H1 (cell line): ENCODE results near the gene SV2C. TPM values are rescaled to one million over a fixed set of nuclear protein-coding genes. Genes with fewer than 3 reads are reported as not detected.

ENCODE experiments used
- CTCF ChIA-PET: fragments of 300-600 bp; sonication (Branson Sonifier 250); formaldehyde crosslinking; loops from one replicate; lab custom pipeline; 2021; ENCODE audit not compliant: partially characterized antibody; lab: Charles Lee
- POLR2A ChIA-PET: fragments of 300-600 bp; sonication (Branson Sonifier 250); formaldehyde crosslinking; loops from one replicate; lab custom pipeline; 2021; ENCODE audit warnings: inconsistent platforms; ENCODE audit not compliant: partially characterized antibody; lab: Charles Lee
- DNase-seq, 2 experiments: peaks; one replicate each; pipeline versions ENCODE4 v3.0.0 to v3.0.0-alpha.2; 2010 to 2022; ENCODE audit warnings: low spot score in 2 of 2, low read depth in 1 of 2, mixed read lengths in 1 of 2
- FAIRE-seq: peaks from 2 replicates; lab custom pipeline; 2011; peaks lifted over from hg19 to GRCh38; lab: Jason Lieb, UNC
- H2AFZ ChIP-seq: 2 replicates; pipeline ENCODE4 v1.8.1; 2012; ENCODE audit warnings: low read length, inconsistent platforms
- H2AK5ac ChIP-seq: 2 replicates; pipeline ENCODE4 v1.6.1; 2013; ENCODE audit warnings: low read depth, low read length
- H2BK120ac ChIP-seq: replicated peaks from 2 replicates; pipeline ENCODE3; 2013; ENCODE audit warnings: low read depth, low read length, inconsistent platforms
- H2BK12ac ChIP-seq: 2 replicates; pipeline ENCODE4 v1.6.1; 2013; ENCODE audit warnings: low read depth, low read length
- H2BK15ac ChIP-seq: 2 replicates; pipeline ENCODE4 v1.6.1; 2013; ENCODE audit warnings: low read length
- H2BK20ac ChIP-seq: 2 replicates; pipeline ENCODE4 v1.6.1; 2013; ENCODE audit warnings: low read length
- H2BK5ac ChIP-seq: 2 replicates; pipeline ENCODE4 v1.6.1; 2013; ENCODE audit warnings: low read depth, low read length
- H3K14ac ChIP-seq: 2 replicates; pipeline ENCODE4 v1.6.1; 2013; ENCODE audit warnings: inconsistent platforms; ENCODE audit not compliant: insufficient read length
- H3K18ac ChIP-seq: 2 replicates; pipeline ENCODE4 v1.6.1; 2013; ENCODE audit warnings: low read length; ENCODE audit errors: extremely low read depth
- H3K23ac ChIP-seq: 2 replicates; pipeline ENCODE4 v1.6.1; 2013; ENCODE audit warnings: inconsistent platforms; ENCODE audit not compliant: insufficient read length
- H3K23me2 ChIP-seq: 2 replicates; pipeline ENCODE4 v1.6.1; 2013; ENCODE audit warnings: low read depth, low read length
- H3K27ac ChIP-seq: 2 replicates; pipeline ENCODE4 v1.6.1; 2011; ENCODE audit warnings: low read depth, low read length, inconsistent platforms
- H3K27me3 ChIP-seq, 4 experiments: replicated peaks in 1 of 4; 1 replicate in 1 of 4; 2 replicates in 3 of 4; pipeline versions ENCODE4 v1.6.1 to v1.8.1; 2011 to 2013; ENCODE audit warnings: low read length in 3 of 4, mild to moderate bottlenecking in 3 of 4, inconsistent platforms in 2 of 4, mixed read lengths in 2 of 4, moderate library complexity in 1 of 4; ENCODE audit not compliant: control insufficient read depth in 3 of 4, insufficient read depth in 3 of 4; ENCODE audit errors: extremely low read depth in 1 of 4
- H3K36me3 ChIP-seq, 4 experiments: 2 replicates each; pipeline versions ENCODE4 v1.6.1 to v1.8.1; 2011 to 2013; ENCODE audit warnings: mild to moderate bottlenecking in 4 of 4, low read length in 3 of 4, moderate library complexity in 2 of 4, control low read depth in 1 of 4, inconsistent platforms in 1 of 4; ENCODE audit not compliant: insufficient read depth in 4 of 4, control insufficient read depth in 2 of 4
- H3K4ac ChIP-seq: replicated peaks from 2 replicates; pipeline ENCODE3; 2013; ENCODE audit warnings: low read length, low read depth, mixed read lengths, inconsistent platforms; ENCODE audit not compliant: insufficient read length
- H3K4me1 ChIP-seq, 4 experiments: replicated peaks in 1 of 4; 1 replicate in 1 of 4; 2 replicates in 3 of 4; pipeline versions ENCODE4 v1.6.1 to v1.8.1; 2011 to 2013; ENCODE audit warnings: low read length in 3 of 4, inconsistent platforms in 2 of 4, mixed read lengths in 1 of 4; ENCODE audit not compliant: insufficient read depth in 4 of 4, control insufficient read depth in 3 of 4
- H3K4me2 ChIP-seq, 2 experiments: 2 replicates each; pipeline versions ENCODE4 v1.6.1 to v1.8.1; 2011 to 2013; ENCODE audit warnings: low read depth in 2 of 2, low read length in 2 of 2, control low read depth in 1 of 2, inconsistent platforms in 1 of 2, mild to moderate bottlenecking in 1 of 2; ENCODE audit not compliant: insufficient read depth in 1 of 2
- H3K4me3 ChIP-seq, 4 experiments: fragments of 200-600, 300-600 bp in 1 of 4; sonication (generic), shearing (Covaris generic), sonication (Bioruptor Twin) in 1 of 4; 2 replicates each; pipeline versions ENCODE4 v1.5.1 to v1.8.1; 2011 to 2016; ENCODE audit warnings: low read length in 4 of 4, low read depth in 3 of 4, control low read depth in 2 of 4, inconsistent platforms in 2 of 4, mild to moderate bottlenecking in 2 of 4, mixed read lengths in 1 of 4, moderate library complexity in 1 of 4; ENCODE audit not compliant: insufficient read depth in 2 of 4; ENCODE audit errors: extremely low read depth in 1 of 4
- H3K56ac ChIP-seq: replicated peaks from 2 replicates; pipeline ENCODE3; 2013; ENCODE audit warnings: low read depth, mild to moderate bottlenecking, mixed read lengths, low read length, inconsistent platforms; ENCODE audit not compliant: insufficient read length
- H3K79me1 ChIP-seq: 2 replicates; pipeline ENCODE4 v1.6.1; 2013; ENCODE audit warnings: low read depth, low read length, control low read depth
- H3K79me2 ChIP-seq, 2 experiments: 2 replicates each; pipeline versions ENCODE4 v1.6.1 to v1.8.1; 2012 to 2013; ENCODE audit warnings: low read length in 2 of 2, mild to moderate bottlenecking in 2 of 2, inconsistent platforms in 1 of 2; ENCODE audit not compliant: insufficient read depth in 2 of 2, control insufficient read depth in 1 of 2
- H3K9ac ChIP-seq, 4 experiments: replicated peaks in 1 of 4; 1 replicate in 1 of 4; 2 replicates in 3 of 4; pipeline versions ENCODE4 v1.6.1 to v1.8.1; 2011 to 2013; ENCODE audit warnings: low read depth in 3 of 4, low read length in 3 of 4, control low read depth in 2 of 4, mild to moderate bottlenecking in 2 of 4, moderate library complexity in 2 of 4, inconsistent platforms in 1 of 4; ENCODE audit errors: extremely low read depth in 1 of 4
- H3K9me3 ChIP-seq, 2 experiments: 2 replicates each; pipeline versions ENCODE4 v1.6.1 to v1.8.1; 2012 to 2013; ENCODE audit warnings: mild to moderate bottlenecking in 2 of 2, moderate library complexity in 2 of 2, control low read depth in 1 of 2, inconsistent platforms in 1 of 2, low read depth in 1 of 2, low read length in 1 of 2, mixed read lengths in 1 of 2; ENCODE audit not compliant: insufficient read depth in 2 of 2
- H4K20me1 ChIP-seq, 2 experiments: replicated peaks in 1 of 2; 2 replicates each; pipeline versions ENCODE3 to v1.8.1; 2011 to 2013; ENCODE audit warnings: inconsistent platforms in 2 of 2, low read length in 2 of 2, mild to moderate bottlenecking in 1 of 2; ENCODE audit not compliant: insufficient read depth in 2 of 2, control insufficient read depth in 1 of 2
- H4K5ac ChIP-seq: 2 replicates; pipeline ENCODE4 v1.6.1; 2013; ENCODE audit warnings: low read length, low read depth, mixed read lengths, inconsistent platforms; ENCODE audit not compliant: insufficient read length
- H4K8ac ChIP-seq: 2 replicates; pipeline ENCODE4 v1.8.0; 2013; ENCODE audit warnings: mild to moderate bottlenecking, moderate library complexity, low read length, inconsistent platforms; ENCODE audit not compliant: insufficient read depth; ENCODE audit errors: extremely low read depth
- H4K91ac ChIP-seq: replicated peaks from 2 replicates; pipeline ENCODE3; 2013; ENCODE audit warnings: low read length, mixed read lengths, inconsistent platforms; ENCODE audit not compliant: insufficient read length
- ATF3 ChIP-seq: IDR thresholded peaks from 2 replicates; pipeline ENCODE4 v1.6.1; 2011; ENCODE audit warnings: low read depth, mild to moderate bottlenecking, low read length; ENCODE audit not compliant: insufficient read depth
- BRCA1 ChIP-seq: IDR thresholded peaks from 2 replicates; pipeline ENCODE4 v1.6.1; 2012; ENCODE audit warnings: low read depth, low read length, improper control_type of control experiment
- CHD1 ChIP-seq: IDR thresholded peaks from 2 replicates; pipeline ENCODE4 v1.6.1; 2012; ENCODE audit warnings: low read depth, low read length, improper control_type of control experiment
- KDM5A ChIP-seq: fragments of 200-600 bp; IDR thresholded peaks from 2 replicates; pipeline ENCODE4 v1.7.1; 2012; ENCODE audit warnings: mild to moderate bottlenecking, low read length, inconsistent platforms, mixed read lengths
- NRF1 ChIP-seq: IDR thresholded peaks from 2 replicates; pipeline ENCODE4 v1.6.1; 2011; ENCODE audit warnings: mild to moderate bottlenecking, low read depth, low read length, improper control_type of control experiment
- POLR2A ChIP-seq, 2 experiments: IDR thresholded peaks; 1 replicate in 1 of 2; 2 replicates in 1 of 2; pipeline ENCODE4 v1.6.1; 2011; ENCODE audit warnings: low read depth in 2 of 2, low read length in 2 of 2, mild to moderate bottlenecking in 2 of 2; ENCODE audit errors: control extremely low read depth in 1 of 2
- POLR2AphosphoS5 ChIP-seq: IDR thresholded peaks from 2 replicates; pipeline ENCODE4 v1.6.1; 2011; ENCODE audit warnings: low read depth, low read length
- RBBP5 ChIP-seq: IDR thresholded peaks from 2 replicates; pipeline ENCODE4 v1.7.1; 2012; ENCODE audit warnings: low read depth, mild to moderate bottlenecking, inconsistent platforms, low read length, moderate library complexity, borderline replicate concordance
- RNF2 ChIP-seq: fragments of 200-900, 300-1000 bp; sonication (generic); IDR thresholded peaks from 2 replicates; pipeline ENCODE4 v1.7.1; 2016; ENCODE audit warnings: borderline replicate concordance, low read depth, mild to moderate bottlenecking, antibody characterized with exemption, low read length; ENCODE audit not compliant: poor library complexity, severe bottlenecking; ENCODE audit errors: missing control alignments
- SAP30 ChIP-seq: fragments of 300-600 bp; sonication (generic); IDR thresholded peaks from 2 replicates; pipeline ENCODE4 v1.7.1; 2012; ENCODE audit warnings: low read length, moderate library complexity, mild to moderate bottlenecking, inconsistent platforms; ENCODE audit not compliant: insufficient read depth, insufficient replicate concordance
- YY1 ChIP-seq: IDR thresholded peaks from 2 replicates; pipeline ENCODE4 v1.6.1; 2011; ENCODE audit warnings: low read depth, mild to moderate bottlenecking, low read length
- ZNF274 ChIP-seq: IDR thresholded peaks from 2 replicates; pipeline ENCODE4 v1.7.0; 2012; ENCODE audit warnings: low read length, borderline replicate concordance; ENCODE audit errors: extremely low read depth
- polyA plus RNA-seq, 7 experiments: library from polyadenylated mRNA; depleted of rRNA in 3 of 7; stranded (reverse) in 5 of 7; unstranded in 2 of 7; fragments of >200 nt in 5 of 7; fragments of 200-250 nt in 2 of 7; gene quantifications; 1 replicate in 5 of 7; 2 replicates in 1 of 7; 4 replicates in 1 of 7; pipeline versions ENCODE4 v1.2.1 to v1.2.3, GENCODE V29; 2011 to 2013; ENCODE audit warnings: missing spikeins in 2 of 7, mixed read lengths in 2 of 7
- total RNA-seq: library from RNA; stranded (reverse); fragmentation: NEBNext Ultra II Directional; extraction: Animal tissue kit (Norgen Biotek cat#: 25700); gene quantifications from 2 replicates; pipeline ENCODE4 v1.2.1, GENCODE V29; 2021

Gene SV2C
- total and polyA plus RNA-seq, 2 of the 8 experiments (the other 6 are each of a cell fraction or from before 2014, with no cell fraction given) = 0.08 to 0.24 TPM

- H2BK15ac ChIP-seq = no peak overlapping the region
- no peak overlapping the region for H3K4me2 ChIP-seq
- H3K27me3 ChIP-seq = no peaks in the 10 kb centered on the region
- H4K5ac ChIP-seq = no peak overlapping the region
- no peaks in the 10 kb centered on the region for H3K79me2 ChIP-seq
- FAIRE-seq (no peak), DNase-seq (no peak)
- H3K9me3 ChIP-seq = no peaks in the 10 kb centered on the region
- H2BK5ac ChIP-seq = no peak overlapping the region
- no peak overlapping the region for H3K56ac ChIP-seq
- H4K91ac ChIP-seq = no peak overlapping the region
- no peaks in the 10 kb centered on the region for H3K36me3 ChIP-seq
- no peak overlapping the region for H3K27ac ChIP-seq
- no peaks in the 10 kb centered on the region for H4K20me1 ChIP-seq
- ChIA-PET POLR2A (no interaction called here), CTCF (interaction anchor here (0.7 to 1.6 kb wide), 4 partner anchors 9 to 74 kb away, joined by 3 to 4 read pairs (median 4); no protein-coding TSS in a partner anchor)
- H4K8ac ChIP-seq = no peak overlapping the region
- H3K23ac ChIP-seq = no peak overlapping the region
- no peaks in the 10 kb centered on the region for H3K79me1 ChIP-seq
- H3K14ac ChIP-seq = no peak overlapping the region
- no peak overlapping the region for H2AFZ ChIP-seq
- H2BK20ac ChIP-seq = no peak overlapping the region
- no peak overlapping the region for H3K9ac ChIP-seq
- no peaks in the 10 kb centered on the region for H3K23me2 ChIP-seq
- H2BK120ac ChIP-seq = no peak overlapping the region
- H3K4ac ChIP-seq = no peak overlapping the region
- H2AK5ac ChIP-seq = no peak overlapping the region
- no peak overlapping the region for H3K4me3 ChIP-seq
- no peaks in the 10 kb centered on the region for H3K4me1 ChIP-seq
- no peak overlapping the region for H2BK12ac ChIP-seq
- H3K18ac ChIP-seq = no peak overlapping the region
- TF ChIP-seq POLR2A (IDR thresholded peaks at IDR 0.05; ENCODE audit: control extremely low read depth in 1 of 2, low read depth in 2 of 2, low read length in 2 of 2) = no peak
- TF ChIP-seq SAP30 = no peak
- TF ChIP-seq ATF3 = no peak
- TF ChIP-seq BRCA1 = no peak
- no peak for TF ChIP-seq NRF1
- no peak for TF ChIP-seq CHD1
- TF ChIP-seq KDM5A = no peak
- no peak for TF ChIP-seq POLR2AphosphoS5
- TF ChIP-seq ZNF274 = no peak
- TF ChIP-seq YY1 = no peak
- TF ChIP-seq RNF2 = no peak
- TF ChIP-seq RBBP5 = no peak
Measured at GRCh38 chr5:76283670-76284069, 200.5 kb downstream of the SV2C start.
